Sigmoid colon (tissue), 7 donors: Measurements from ENCODE around the gene PDZRN4. TPM values are rescaled to one million over a fixed set of nuclear protein-coding genes. Genes with fewer than 3 reads are reported as not detected.

Experiments
- DNase-seq: peaks from one replicate; pipeline ENCODE4 v3.0.0-alpha.2; 2019
- H3K27ac ChIP-seq, 4 donors: fragments of 200-600 bp; sonication (generic); one replicate each; pipeline ENCODE4 v1.5.1; 2016 to 2019; ENCODE audit warnings: mild to moderate bottlenecking in 1 of 4
- H3K27me3 ChIP-seq, 3 donors: fragments of 200-600 bp; sonication (generic); one replicate each; pipeline ENCODE4 v1.5.1; 2019; ENCODE audit warnings: mild to moderate bottlenecking in 1 of 3
- H3K36me3 ChIP-seq, 4 donors: fragments of 200-600 bp; sonication (generic); one replicate each; pipeline ENCODE4 v1.5.1; 2016 to 2019
- H3K4me1 ChIP-seq, 4 donors: fragments of 200-600 bp; sonication (generic); one replicate each; pipeline ENCODE4 v1.5.1; 2017 to 2019
- H3K4me3 ChIP-seq, 4 donors: fragments of 200-600 bp; sonication (generic); one replicate each; pipeline ENCODE4 v1.5.1; 2017 to 2019; ENCODE audit warnings: mild to moderate bottlenecking in 2 of 4, moderate library complexity in 1 of 4
- H3K9me3 ChIP-seq, 4 donors: fragments of 200-600 bp in 3 of 4; sonication (generic) in 3 of 4; one replicate each; pipeline versions ENCODE4 v1.5.1 to v1.6.1; 2013 to 2019
- CTCF ChIP-seq, 4 experiments: fragments of 450-650 bp in 3 of 4; fragments of 200-600 bp in 1 of 4; IDR thresholded peaks; one replicate each; pipeline ENCODE4 v1.5.1; 2016 to 2019; ENCODE audit warnings: antibody characterized with exemption in 4 of 4, mild to moderate bottlenecking in 3 of 4, moderate library complexity in 2 of 4
- EP300 ChIP-seq, 4 donors: sonication (generic); formaldehyde crosslinking; IDR thresholded peaks; one replicate each; pipeline ENCODE4 v1.6.1; 2017; ENCODE audit warnings: antibody characterized with exemption in 4 of 4
- POLR2A ChIP-seq, 2 donors: fragments of 450-650 bp; IDR thresholded peaks; one replicate each; pipeline ENCODE4 v1.6.1; 2016; ENCODE audit warnings: antibody characterized with exemption in 2 of 2, mild to moderate bottlenecking in 2 of 2, moderate library complexity in 2 of 2
- POLR2AphosphoS5 ChIP-seq, 4 donors: sonication (generic); formaldehyde crosslinking; IDR thresholded peaks; one replicate each; pipeline ENCODE4 v1.6.1; 2017; ENCODE audit warnings: antibody characterized with exemption in 4 of 4
- WGBS, 2 donors: extraction: QIAGEN DNeasy Blood & Tissue Kit; methylation state at CpG; one replicate each; pipeline ENCODE4 v1.1.7; 2013; 5-methylcytosine and 5-hydroxymethylcytosine counted together
- intact Hi-C: fragments of 100-400 bp; cut with DNase I; formaldehyde crosslinking; loops from one replicate; pipeline ENCODE4 v1.15.1; 2023
- polyA plus RNA-seq, 3 donors: library from polyadenylated mRNA; stranded (reverse); fragments of 200-250 nt; gene quantifications; one replicate each; pipeline ENCODE4 v1.2.3, GENCODE V29; 2013
- total RNA-seq, 4 donors: library from RNA; depleted of rRNA; stranded (reverse); fragments of >200 nt; gene quantifications; one replicate each; pipeline ENCODE4 v1.1.0, GENCODE V29; 2016
- donor health status: healthy with polysubstance abuse.
- donor health status: Bipolar disorder and iron deficiency.
- donor health status: healthy.

Gene PDZRN4
- total and polyA plus RNA-seq, 7 donors, result 0.23 to 98.1 (median 71.5) TPM

- Histone ChIP-seq H3K27ac (no peak overlapping the region), H3K27me3 (no peaks in the 10 kb centered on the region), H3K4me1 (no peaks in the 10 kb centered on the region), H3K4me3 (no peak overlapping the region), H3K36me3 (no peaks in the 10 kb centered on the region), H3K9me3 (no peaks in the 10 kb centered on the region)
- 79 to 84% methylated on average over 2 of the region's 2 CpGs for WGBS, 2 donors
- intact Hi-C loops, result no loop called here
- DNase-seq, result no peak
- TF ChIP-seq POLR2AphosphoS5 (IDR thresholded peaks at IDR 0.05) (no peak), CTCF (IDR thresholded peaks at IDR 0.05) (no peak), EP300 (IDR thresholded peaks at IDR 0.05) (no peak), POLR2A (IDR thresholded peaks at IDR 0.05) (no peak)
Observed at GRCh38 chr12:41497409-41497808, 309.3 kb downstream of the PDZRN4 start.

- no peak overlapping the region for H3K27ac ChIP-seq
- WGBS, 2 donors, result 89 to 92% methylated on average over 6 of the region's 6 CpGs
- DNase-seq, result no peak
- no peaks in the 10 kb centered on the region for H3K4me1 ChIP-seq
- no peaks in the 10 kb centered on the region for H3K27me3 ChIP-seq
- intact Hi-C loops, result no loop called here
- peaks cover 0 to 26% (median 10%) of the 10 kb centered on the region in 4 donors for H3K36me3 ChIP-seq
- TF ChIP-seq POLR2A (IDR thresholded peaks at IDR 0.05) (no peak), CTCF (IDR thresholded peaks at IDR 0.05) (no peak), EP300 (IDR thresholded peaks at IDR 0.05) (no peak), POLR2AphosphoS5 (IDR thresholded peaks at IDR 0.05) (no peak)
- H3K9me3 ChIP-seq, result no peaks in the 10 kb centered on the region
- no peak overlapping the region for H3K4me3 ChIP-seq
Observed at GRCh38 chr12:41504976-41505375, 316.9 kb downstream of the PDZRN4 start.

- peaks cover 0 to 26% (median 10%) of the 10 kb centered on the region in 4 donors for H3K36me3 ChIP-seq
- intact Hi-C loops, result no loop called here
- no peaks in the 10 kb centered on the region for H3K27me3 ChIP-seq
- no peak overlapping the region for H3K27ac ChIP-seq
- H3K4me1 ChIP-seq, result peaks cover 0 to 4% (median 0%) of the 10 kb centered on the region in 4 donors
- no peak for DNase-seq
- TF ChIP-seq EP300 (IDR thresholded peaks at IDR 0.05) (no peak), POLR2A (IDR thresholded peaks at IDR 0.05) (no peak), CTCF (IDR thresholded peaks at IDR 0.05) (no peak), POLR2AphosphoS5 (IDR thresholded peaks at IDR 0.05) (no peak)
- no peak overlapping the region for H3K4me3 ChIP-seq
- 75 to 80% methylated on average over 3 of the region's 3 CpGs for WGBS, 2 donors
- H3K9me3 ChIP-seq, result no peaks in the 10 kb centered on the region
Observed at GRCh38 chr12:41507286-41507685, 319.2 kb downstream of the PDZRN4 start.

- no peaks in the 10 kb centered on the region for H3K27me3 ChIP-seq
- no peak overlapping the region for H3K27ac ChIP-seq
- intact Hi-C loops, result no loop called here
Observed at GRCh38 chr12:41509271-41510055, 321.3 kb downstream of the PDZRN4 start.

More at GRCh38 chr12:41509271-41510055, 321.3 kb downstream of the PDZRN4 start:
- Histone ChIP-seq H3K4me1 (peaks cover 0 to 20% (median 0%) of the 10 kb centered on the region in 4 donors), H3K4me3 (no peak overlapping the region), H3K9me3 (no peaks in the 10 kb centered on the region), H3K36me3 (peaks cover 0 to 26% (median 10%) of the 10 kb centered on the region in 4 donors)
- WGBS, 2 donors, result 60 to 73% methylated on average over 4 of the region's 4 CpGs
- TF ChIP-seq EP300 (IDR thresholded peaks at IDR 0.05) (no peak), POLR2A (IDR thresholded peaks at IDR 0.05) (no peak), CTCF (IDR thresholded peaks at IDR 0.05) (no peak), POLR2AphosphoS5 (IDR thresholded peaks at IDR 0.05) (no peak)
- no peak for DNase-seq
